ENCODE results near the gene MLLT1.

MLLT1 gene

GRCh38 chr19:6218491-6219146, 61.2 kb downstream of the MLLT1 start:
- peak; percentile 84 for DNase-seq (ENCODE audit: low read depth)
- TF ChIP-seq CTCF (IDR thresholded peaks at IDR 0.05; ENCODE audit: low read length, missing control alignments) = peak; percentile 92
- no peak overlapping the region for H3K4me3 ChIP-seq (replicated peaks; ENCODE audit: low read depth, low read length)

GRCh38 chr19:6217752-6218334, 61.9 kb downstream of the MLLT1 start:
- no peak for TF ChIP-seq CTCF (IDR thresholded peaks at IDR 0.05; ENCODE audit: low read length, missing control alignments)
- no peak for DNase-seq (ENCODE audit: low read depth)
- no peak overlapping the region for H3K4me3 ChIP-seq (replicated peaks; ENCODE audit: low read depth, low read length)

GRCh38 chr19:6216996-6217751, 62.6 kb downstream of the MLLT1 start:
- no peak overlapping the region for H3K4me3 ChIP-seq (replicated peaks; ENCODE audit: low read depth, low read length)
- peak; percentile 60 for DNase-seq (ENCODE audit: low read depth)
- no peak for TF ChIP-seq CTCF (IDR thresholded peaks at IDR 0.05; ENCODE audit: low read length, missing control alignments)

GRCh38 chr19:6216236-6216995, 63.4 kb downstream of the MLLT1 start:
- no peak overlapping the region for H3K4me3 ChIP-seq (replicated peaks; ENCODE audit: low read depth, low read length)
- no peak for TF ChIP-seq CTCF (IDR thresholded peaks at IDR 0.05; ENCODE audit: low read length, missing control alignments)
- no peak for DNase-seq (ENCODE audit: low read depth)

- TF ChIP-seq CTCF (IDR thresholded peaks at IDR 0.05; ENCODE audit: low read length, missing control alignments) = no peak
Observed at GRCh38 chr19:6215701-6216235, 64.0 kb downstream of the MLLT1 start.

GRCh38 chr19:6214881-6215541, 64.8 kb downstream of the MLLT1 start:
- no peak for TF ChIP-seq CTCF (IDR thresholded peaks at IDR 0.05; ENCODE audit: low read length, missing control alignments)
- no peak overlapping the region for H3K4me3 ChIP-seq (replicated peaks; ENCODE audit: low read depth, low read length)
- no peak for DNase-seq (ENCODE audit: low read depth)

More at GRCh38 chr19:6215701-6216235, 64.0 kb downstream of the MLLT1 start:
- no peak overlapping the region for H3K4me3 ChIP-seq (replicated peaks; ENCODE audit: low read depth, low read length)
- no peak for DNase-seq (ENCODE audit: low read depth)

All from fibroblast of pulmonary artery (primary cell).